ENCODE results near the gene CDKN2B-AS1. TPM values are rescaled to one million over a fixed set of nuclear protein-coding genes. Genes with fewer than 3 reads are reported as not detected.

Gene CDKN2B-AS1
- total and polyA plus RNA-seq, 2 donors (not counting 1 experiment from before 2014, with no cell fraction given): 1.3 to 2.5 TPM

DNA sequence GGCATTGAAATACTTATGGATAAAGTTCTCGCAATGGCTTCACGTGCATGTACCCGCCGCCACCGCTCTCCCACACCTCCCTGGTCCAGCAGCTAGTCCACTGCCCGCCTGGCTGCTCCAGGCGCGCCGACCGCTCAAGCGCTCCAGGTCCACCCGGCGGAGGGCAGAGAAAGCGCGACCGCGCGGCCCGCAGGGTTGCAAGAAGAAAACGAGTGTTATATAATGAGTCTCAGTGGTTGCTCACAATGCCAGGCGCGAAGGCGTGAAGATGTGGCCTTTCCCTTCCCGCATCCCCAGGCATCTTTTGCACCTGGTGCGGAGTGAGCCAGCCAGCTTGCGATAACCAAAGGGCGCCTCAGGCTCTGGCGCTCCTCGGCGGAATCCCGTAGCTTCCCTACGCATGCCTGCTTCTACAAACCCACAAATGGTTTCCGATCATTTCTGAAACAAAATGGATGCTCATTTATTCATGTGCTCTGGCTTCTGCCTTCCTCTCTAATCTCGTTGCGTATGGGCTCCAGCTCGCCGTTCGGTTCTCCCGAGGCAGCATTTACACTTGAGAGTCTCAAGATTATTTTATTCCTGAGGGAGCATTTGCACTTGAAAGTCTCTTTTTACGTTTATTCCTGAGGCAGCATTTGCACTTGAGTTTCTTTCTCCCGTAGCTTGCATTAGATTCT lies 26.1 kb upstream of the CDKN2B-AS1 start:
- POLR2A ChIA-PET: no interaction called here
- H3K27ac Mint-ChIP-seq: peak overlapping the region; percentile 74

More for the DNA sequence above, 26.1 kb upstream of the CDKN2B-AS1 start:
- ATAC-seq (ENCODE audit: low read depth): no peak
- intact Hi-C loops (cut with micrococcal nuclease): no loop called here
- H3K9me3 Mint-ChIP-seq (ENCODE audit: insufficient read depth): peaks cover 7% of the 10 kb centered on the region
- Histone ChIP-seq H4K20me1 (ENCODE audit: control insufficient read depth, insufficient read depth, low read length, poor library complexity, severe bottlenecking) (no peaks in the 10 kb centered on the region), H3K27me3 (replicated peaks in 1 of 4; ENCODE audit: control extremely low read depth in 1 of 4, control insufficient read depth in 3 of 4, insufficient read depth in 4 of 4, low read length in 3 of 4) (peaks cover 3 to 97% (median 80%) of the 10 kb centered on the region in 4 experiments), H3K4me2 (replicated peaks; ENCODE audit: low read depth, low read length, poor library complexity, severe bottlenecking) (no peak overlapping the region), H2AFZ (ENCODE audit: insufficient read depth, low read depth, low read length, poor library complexity, severe bottlenecking) (no peak overlapping the region), H3K9me3 (ENCODE audit: control extremely low read depth in 1 of 3, control insufficient read depth in 2 of 3, insufficient read depth in 1 of 3, low read length in 2 of 3) (peaks cover 2 to 66% (median 40%) of the 10 kb centered on the region in 3 donors), H3K9ac (ENCODE audit: low read length) (no peak overlapping the region), H3K4me1 (ENCODE audit: control insufficient read depth in 2 of 2, insufficient read depth in 2 of 2, low read length in 2 of 2) (peaks cover 21 to 35% of the 10 kb centered on the region in 2 donors), H3K27ac (ENCODE audit: low read length in 2 of 2) (no peak overlapping the region), H3K36me3 (replicated peaks in 1 of 2; ENCODE audit: control extremely low read depth in 1 of 2, control insufficient read depth in 1 of 2, extremely low read depth in 1 of 2, insufficient read depth in 2 of 2, low read length in 1 of 2) (no peaks in the 10 kb centered on the region), H3K79me2 (ENCODE audit: control insufficient read depth, insufficient read depth, low read length) (no peaks in the 10 kb centered on the region), H3K4me3 (ENCODE audit: control extremely low read depth in 1 of 5, extremely low read depth in 1 of 5, insufficient read depth in 1 of 5, low read depth in 2 of 5, low read length in 4 of 5) (no peak overlapping the region)
- CTCF ChIA-PET: interaction anchor here (1.0 to 5.4 kb wide), 4 partner anchors 22 to 155 kb away, joined by 3 to 43 read pairs (median 8); partner anchors contain the start of genes CDKN2A, CDKN2B and CDKN2B-AS1
- DNase-seq: peak; percentile 60
- H3K4me3 Mint-ChIP-seq: peak overlapping the region; percentile 37
- 16% methylated on average over 41 of the region's 41 CpGs for WGBS (ENCODE audit: insufficient coverage)
- H3K27me3 Mint-ChIP-seq: peaks cover 88% of the 10 kb centered on the region
- H3K4me1 Mint-ChIP-seq: peaks cover 26% of the 10 kb centered on the region
- TF ChIP-seq EZH2 (IDR thresholded peaks at IDR 0.05; ENCODE audit: borderline replicate concordance, insufficient read depth, low read depth, low read length, poor library complexity, severe bottlenecking): peak; percentile 49
- TF ChIP-seq, protein P1, sequence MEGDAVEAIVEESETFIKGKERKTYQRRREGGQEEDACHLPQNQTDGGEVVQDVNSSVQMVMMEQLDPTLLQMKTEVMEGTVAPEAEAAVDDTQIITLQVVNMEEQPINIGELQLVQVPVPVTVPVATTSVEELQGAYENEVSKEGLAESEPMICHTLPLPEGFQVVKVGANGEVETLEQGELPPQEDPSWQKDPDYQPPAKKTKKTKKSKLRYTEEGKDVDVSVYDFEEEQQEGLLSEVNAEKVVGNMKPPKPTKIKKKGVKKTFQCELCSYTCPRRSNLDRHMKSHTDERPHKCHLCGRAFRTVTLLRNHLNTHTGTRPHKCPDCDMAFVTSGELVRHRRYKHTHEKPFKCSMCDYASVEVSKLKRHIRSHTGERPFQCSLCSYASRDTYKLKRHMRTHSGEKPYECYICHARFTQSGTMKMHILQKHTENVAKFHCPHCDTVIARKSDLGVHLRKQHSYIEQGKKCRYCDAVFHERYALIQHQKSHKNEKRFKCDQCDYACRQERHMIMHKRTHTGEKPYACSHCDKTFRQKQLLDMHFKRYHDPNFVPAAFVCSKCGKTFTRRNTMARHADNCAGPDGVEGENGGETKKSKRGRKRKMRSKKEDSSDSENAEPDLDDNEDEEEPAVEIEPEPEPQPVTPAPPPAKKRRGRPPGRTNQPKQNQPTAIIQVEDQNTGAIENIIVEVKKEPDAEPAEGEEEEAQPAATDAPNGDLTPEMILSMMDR (IDR thresholded peaks at IDR 0.05): no peak
